Measurements from ENCODE around the gene MBTPS1. TPM values are rescaled to one million over a fixed set of nuclear protein-coding genes. Genes with fewer than 3 reads are reported as not detected.

Gene MBTPS1
- total and polyA plus RNA-seq, 9 of the 15 experiments (the other 6 are each of a cell fraction or from before 2014, with no cell fraction given): 2.8 to 57.6 (median 43.8) TPM

DNA sequence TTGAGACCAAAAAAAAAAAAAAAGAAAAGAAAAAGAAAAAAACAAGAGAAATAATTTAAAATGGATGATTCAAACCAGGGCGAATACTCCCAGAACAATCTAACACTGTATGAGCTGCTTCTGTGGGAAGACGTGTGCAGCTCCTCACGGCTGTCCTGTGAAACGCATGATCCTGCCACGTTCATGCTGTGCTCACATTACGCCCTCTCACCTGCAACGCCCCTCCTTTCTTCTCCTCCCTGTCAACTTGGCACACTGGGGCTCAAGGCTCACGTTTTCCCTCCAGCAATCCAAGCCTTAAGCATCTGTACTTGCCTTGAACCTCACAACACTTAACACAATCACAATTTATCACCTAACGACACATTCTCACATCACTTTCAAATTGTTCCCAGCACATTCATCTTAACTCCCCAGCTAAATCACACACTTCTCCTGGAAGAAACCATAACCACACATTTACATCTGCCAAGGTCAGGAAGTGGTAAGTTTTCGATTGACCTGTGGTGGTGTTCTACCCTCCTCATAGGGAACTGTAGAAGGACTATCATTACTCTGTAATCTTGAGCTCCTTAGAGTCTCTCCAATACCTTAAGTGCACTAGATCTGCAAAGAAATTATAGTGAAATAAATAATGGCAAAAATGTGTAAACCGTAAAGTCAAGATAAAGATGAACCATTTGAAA, 29.1 kb downstream of the MBTPS1 start (continued):
- no peak for TF ChIP-seq ZNF740 (CRISPR knock-in tag; IDR thresholded peaks at IDR 0.05)
- no peak for TF ChIP-seq ZNF740 (tag; IDR thresholded peaks at IDR 0.05)
- TF ChIP-seq SMARCB1 (IDR thresholded peaks at IDR 0.05; ENCODE audit: insufficient read length, low read depth): no peak
- TF ChIP-seq, protein P1, sequence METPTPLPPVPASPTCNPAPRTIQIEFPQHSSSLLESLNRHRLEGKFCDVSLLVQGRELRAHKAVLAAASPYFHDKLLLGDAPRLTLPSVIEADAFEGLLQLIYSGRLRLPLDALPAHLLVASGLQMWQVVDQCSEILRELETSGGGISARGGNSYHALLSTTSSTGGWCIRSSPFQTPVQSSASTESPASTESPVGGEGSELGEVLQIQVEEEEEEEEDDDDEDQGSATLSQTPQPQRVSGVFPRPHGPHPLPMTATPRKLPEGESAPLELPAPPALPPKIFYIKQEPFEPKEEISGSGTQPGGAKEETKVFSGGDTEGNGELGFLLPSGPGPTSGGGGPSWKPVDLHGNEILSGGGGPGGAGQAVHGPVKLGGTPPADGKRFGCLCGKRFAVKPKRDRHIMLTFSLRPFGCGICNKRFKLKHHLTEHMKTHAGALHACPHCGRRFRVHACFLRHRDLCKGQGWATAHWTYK (CRISPR knock-in tag; IDR thresholded peaks at IDR 0.05): no peak
- no peak for TF ChIP-seq CUX1 (CRISPR knock-in tag; IDR thresholded peaks at IDR 0.05)
- no peak for TF ChIP-seq NEUROD1 (IDR thresholded peaks at IDR 0.05; ENCODE audit: borderline replicate concordance, low read depth, low read length, partially characterized antibody)
- TF ChIP-seq ZNF668 (CRISPR knock-in tag; IDR thresholded peaks at IDR 0.05): no peak
- no peak for TF ChIP-seq ZNF408 (CRISPR knock-in tag; IDR thresholded peaks at IDR 0.05; ENCODE audit: low read depth)
- TF ChIP-seq ARID2 (IDR thresholded peaks at IDR 0.05): no peak
- no peak for TF ChIP-seq ZNF184 (CRISPR knock-in tag; IDR thresholded peaks at IDR 0.05)
- no peak for TF ChIP-seq POU5F1 (IDR thresholded peaks at IDR 0.05; ENCODE audit: borderline replicate concordance, low read depth, low read length, partially characterized antibody)
